SJSA1 (cell line): Measurements from ENCODE around the gene CEBPG. TPM values are rescaled to one million over a fixed set of nuclear protein-coding genes. Genes with fewer than 3 reads are reported as not detected.

ENCODE experiments used
- DNase-seq, 2 experiments: peaks; one replicate each; pipeline ENCODE4 v3.0.0-alpha.2; 2015 to 2020; ENCODE audit warnings: low spot score in 2 of 2, low read depth in 1 of 2
- H3K27ac ChIP-seq: fragments of 250-450 bp; sonication (Bioruptor Pico); 2 replicates; pipeline ENCODE4 v1.5.1; 2020; ENCODE audit warnings: mild to moderate bottlenecking, moderate library complexity
- H3K27me3 ChIP-seq: fragments of 250-450 bp; sonication (Bioruptor Pico); replicated peaks from 2 replicates; pipeline ENCODE4 v1.5.1; 2020; ENCODE audit warnings: mild to moderate bottlenecking, moderate library complexity
- H3K36me3 ChIP-seq: fragments of 250-450 bp; sonication (Bioruptor Pico); 2 replicates; pipeline ENCODE4 v1.5.1; 2020; ENCODE audit warnings: mild to moderate bottlenecking
- H3K4me1 ChIP-seq: fragments of 250-450 bp; sonication (Bioruptor Pico); replicated peaks from 2 replicates; pipeline ENCODE4 v1.6.1; 2021; ENCODE audit warnings: mild to moderate bottlenecking
- H3K4me3 ChIP-seq: fragments of 250-450 bp; sonication (Bioruptor Pico); 2 replicates; pipeline ENCODE4 v1.5.1; 2020; ENCODE audit warnings: mild to moderate bottlenecking
- H3K9me3 ChIP-seq: fragments of 250-450 bp; sonication (Bioruptor Pico); replicated peaks from 2 replicates; pipeline ENCODE4 v1.5.1; 2020; ENCODE audit warnings: mild to moderate bottlenecking
- total RNA-seq: library from RNA; depleted of rRNA; stranded (reverse); fragments of >200 nt; shearing (Covaris generic); gene quantifications from 2 replicates; pipeline ENCODE4 v1.2.3, GENCODE V29; 2014

CEBPG gene
- total RNA-seq, 1 experiment from 2014 or later, result 55.5 TPM

- no peak overlapping the region for H3K27ac ChIP-seq
- H3K27me3 ChIP-seq, result no peaks in the 10 kb centered on the region
- no peaks in the 10 kb centered on the region for H3K9me3 ChIP-seq
- peaks cover 46% of the 10 kb centered on the region for H3K4me1 ChIP-seq
- no peak overlapping the region for H3K4me3 ChIP-seq
- DNase-seq, result no peak
- peaks cover 55% of the 10 kb centered on the region for H3K36me3 ChIP-seq
These were observed 5.8 kb downstream of the CEBPG start for GRCh38 chr19:33379151-33379829.

- H3K27ac ChIP-seq, result no peak overlapping the region
- H3K4me3 ChIP-seq, result no peak overlapping the region
- peaks cover 29% of the 10 kb centered on the region for H3K4me1 ChIP-seq
- no peaks in the 10 kb centered on the region for H3K9me3 ChIP-seq
- H3K36me3 ChIP-seq, result peaks cover 62% of the 10 kb centered on the region
- no peaks in the 10 kb centered on the region for H3K27me3 ChIP-seq
- no peak for DNase-seq
These were observed 7.6 kb downstream of the CEBPG start for GRCh38 chr19:33381101-33381500.

- Histone ChIP-seq H3K9me3 (no peaks in the 10 kb centered on the region), H3K4me3 (no peak overlapping the region), H3K27ac (no peak overlapping the region), H3K4me1 (peaks cover 20% of the 10 kb centered on the region), H3K27me3 (no peaks in the 10 kb centered on the region), H3K36me3 (peaks cover 70% of the 10 kb centered on the region)
- no peak for DNase-seq
These were observed 8.5 kb downstream of the CEBPG start for GRCh38 chr19:33382006-33382405.

GRCh38 chr19:33382982-33383381, 9.5 kb downstream of the CEBPG start:
- Histone ChIP-seq H3K4me1 (peaks cover 11% of the 10 kb centered on the region), H3K4me3 (no peak overlapping the region), H3K27ac (no peak overlapping the region), H3K9me3 (no peaks in the 10 kb centered on the region), H3K27me3 (no peaks in the 10 kb centered on the region), H3K36me3 (peaks cover 79% of the 10 kb centered on the region)
- no peak for DNase-seq

- H3K36me3 ChIP-seq, result peaks cover 86% of the 10 kb centered on the region
- DNase-seq, result no peak
- H3K4me3 ChIP-seq, result no peak overlapping the region
- H3K4me1 ChIP-seq, result peaks cover 11% of the 10 kb centered on the region
- H3K27me3 ChIP-seq, result no peaks in the 10 kb centered on the region
- H3K9me3 ChIP-seq, result no peaks in the 10 kb centered on the region
- H3K27ac ChIP-seq, result no peak overlapping the region
These were observed 10.3 kb downstream of the CEBPG start for GRCh38 chr19:33383720-33384292.

- DNase-seq, result no peak
- H3K27ac ChIP-seq, result no peak overlapping the region
- peaks cover 83% of the 10 kb centered on the region for H3K36me3 ChIP-seq
- H3K4me3 ChIP-seq, result no peak overlapping the region
- H3K27me3 ChIP-seq, result no peaks in the 10 kb centered on the region
- H3K4me1 ChIP-seq, result peaks cover 21% of the 10 kb centered on the region
- H3K9me3 ChIP-seq, result no peaks in the 10 kb centered on the region
These were observed 11.5 kb downstream of the CEBPG start for GRCh38 chr19:33384983-33385382.

GRCh38 chr19:33385956-33386355, 12.4 kb downstream of the CEBPG start:
- H3K27me3 ChIP-seq, result no peaks in the 10 kb centered on the region
- no peak for DNase-seq
- H3K36me3 ChIP-seq, result peaks cover 78% of the 10 kb centered on the region
- no peaks in the 10 kb centered on the region for H3K9me3 ChIP-seq
- no peak overlapping the region for H3K4me3 ChIP-seq
- H3K4me1 ChIP-seq, result peaks cover 31% of the 10 kb centered on the region
- no peak overlapping the region for H3K27ac ChIP-seq

GRCh38 chr19:33386361-33386858, 12.9 kb downstream of the CEBPG start:
- peaks cover 78% of the 10 kb centered on the region for H3K36me3 ChIP-seq
- no peak for DNase-seq

GRCh38 chr19:33387351-33388230, 14.1 kb downstream of the CEBPG start:
- peaks cover 69% of the 10 kb centered on the region for H3K36me3 ChIP-seq
- no peak overlapping the region for H3K4me3 ChIP-seq
- H3K9me3 ChIP-seq, result no peaks in the 10 kb centered on the region
- no peak for DNase-seq
- no peak overlapping the region for H3K27ac ChIP-seq
- H3K27me3 ChIP-seq, result no peaks in the 10 kb centered on the region
- peaks cover 47% of the 10 kb centered on the region for H3K4me1 ChIP-seq

More at GRCh38 chr19:33386361-33386858, 12.9 kb downstream of the CEBPG start:
- H3K27ac ChIP-seq, result no peak overlapping the region
- H3K4me1 ChIP-seq, result peaks cover 35% of the 10 kb centered on the region
- H3K4me3 ChIP-seq, result no peak overlapping the region
- H3K9me3 ChIP-seq, result no peaks in the 10 kb centered on the region
- no peaks in the 10 kb centered on the region for H3K27me3 ChIP-seq

- peaks cover 63% of the 10 kb centered on the region for H3K36me3 ChIP-seq
- H3K9me3 ChIP-seq, result no peaks in the 10 kb centered on the region
- no peak overlapping the region for H3K27ac ChIP-seq
These were observed 14.8 kb downstream of the CEBPG start for GRCh38 chr19:33388231-33388724.

GRCh38 chr19:33388725-33389420, 15.4 kb downstream of the CEBPG start:
- Histone ChIP-seq H3K4me1 (peaks cover 60% of the 10 kb centered on the region), H3K27ac (no peak overlapping the region), H3K27me3 (no peaks in the 10 kb centered on the region)

More at GRCh38 chr19:33388231-33388724, 14.8 kb downstream of the CEBPG start:
- no peak overlapping the region for H3K4me3 ChIP-seq
- no peak for DNase-seq
- H3K27me3 ChIP-seq, result no peaks in the 10 kb centered on the region
- peaks cover 54% of the 10 kb centered on the region for H3K4me1 ChIP-seq

GRCh38 chr19:33389421-33390100, 16.1 kb downstream of the CEBPG start:
- Histone ChIP-seq H3K4me1 (peaks cover 67% of the 10 kb centered on the region), H3K27me3 (no peaks in the 10 kb centered on the region), H3K36me3 (peaks cover 60% of the 10 kb centered on the region), H3K4me3 (no peak overlapping the region), H3K27ac (no peak overlapping the region), H3K9me3 (no peaks in the 10 kb centered on the region)
- peak in 1 of 2 experiments; percentile 28 for DNase-seq

More at GRCh38 chr19:33388725-33389420, 15.4 kb downstream of the CEBPG start:
- H3K36me3 ChIP-seq, result peaks cover 60% of the 10 kb centered on the region
- H3K4me3 ChIP-seq, result no peak overlapping the region
- no peaks in the 10 kb centered on the region for H3K9me3 ChIP-seq
- no peak for DNase-seq
